ENCODE results near the gene AFDN.

AFDN gene

DNA sequence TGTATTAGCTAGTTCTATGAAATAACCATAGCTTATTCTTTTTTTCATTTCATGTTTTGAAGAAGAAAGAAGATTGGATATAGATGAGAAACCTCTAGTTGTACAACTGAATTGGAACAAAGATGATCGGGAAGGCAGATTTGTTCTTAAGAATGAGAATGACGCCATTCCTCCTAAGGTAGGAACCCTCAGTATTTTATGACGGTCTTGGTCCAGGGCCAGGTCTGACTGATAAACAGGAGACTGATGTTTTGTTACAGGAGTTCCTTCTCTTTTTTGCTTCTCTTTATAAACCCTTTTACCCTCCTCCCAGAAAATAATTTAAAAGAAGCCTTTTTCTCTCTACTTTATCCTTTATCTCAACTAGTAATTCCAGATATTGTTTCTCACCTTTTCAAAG, 43.6 kb downstream of the AFDN start:
- TF ChIP-seq, protein P1, sequence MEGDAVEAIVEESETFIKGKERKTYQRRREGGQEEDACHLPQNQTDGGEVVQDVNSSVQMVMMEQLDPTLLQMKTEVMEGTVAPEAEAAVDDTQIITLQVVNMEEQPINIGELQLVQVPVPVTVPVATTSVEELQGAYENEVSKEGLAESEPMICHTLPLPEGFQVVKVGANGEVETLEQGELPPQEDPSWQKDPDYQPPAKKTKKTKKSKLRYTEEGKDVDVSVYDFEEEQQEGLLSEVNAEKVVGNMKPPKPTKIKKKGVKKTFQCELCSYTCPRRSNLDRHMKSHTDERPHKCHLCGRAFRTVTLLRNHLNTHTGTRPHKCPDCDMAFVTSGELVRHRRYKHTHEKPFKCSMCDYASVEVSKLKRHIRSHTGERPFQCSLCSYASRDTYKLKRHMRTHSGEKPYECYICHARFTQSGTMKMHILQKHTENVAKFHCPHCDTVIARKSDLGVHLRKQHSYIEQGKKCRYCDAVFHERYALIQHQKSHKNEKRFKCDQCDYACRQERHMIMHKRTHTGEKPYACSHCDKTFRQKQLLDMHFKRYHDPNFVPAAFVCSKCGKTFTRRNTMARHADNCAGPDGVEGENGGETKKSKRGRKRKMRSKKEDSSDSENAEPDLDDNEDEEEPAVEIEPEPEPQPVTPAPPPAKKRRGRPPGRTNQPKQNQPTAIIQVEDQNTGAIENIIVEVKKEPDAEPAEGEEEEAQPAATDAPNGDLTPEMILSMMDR (IDR thresholded peaks at IDR 0.05; ENCODE audit: low read length, missing control alignments): no peak
- no peak overlapping the region for H3K4me3 ChIP-seq (replicated peaks; ENCODE audit: low read depth, low read length)
- peak; percentile 31 for DNase-seq (ENCODE audit: low read depth)

DNA sequence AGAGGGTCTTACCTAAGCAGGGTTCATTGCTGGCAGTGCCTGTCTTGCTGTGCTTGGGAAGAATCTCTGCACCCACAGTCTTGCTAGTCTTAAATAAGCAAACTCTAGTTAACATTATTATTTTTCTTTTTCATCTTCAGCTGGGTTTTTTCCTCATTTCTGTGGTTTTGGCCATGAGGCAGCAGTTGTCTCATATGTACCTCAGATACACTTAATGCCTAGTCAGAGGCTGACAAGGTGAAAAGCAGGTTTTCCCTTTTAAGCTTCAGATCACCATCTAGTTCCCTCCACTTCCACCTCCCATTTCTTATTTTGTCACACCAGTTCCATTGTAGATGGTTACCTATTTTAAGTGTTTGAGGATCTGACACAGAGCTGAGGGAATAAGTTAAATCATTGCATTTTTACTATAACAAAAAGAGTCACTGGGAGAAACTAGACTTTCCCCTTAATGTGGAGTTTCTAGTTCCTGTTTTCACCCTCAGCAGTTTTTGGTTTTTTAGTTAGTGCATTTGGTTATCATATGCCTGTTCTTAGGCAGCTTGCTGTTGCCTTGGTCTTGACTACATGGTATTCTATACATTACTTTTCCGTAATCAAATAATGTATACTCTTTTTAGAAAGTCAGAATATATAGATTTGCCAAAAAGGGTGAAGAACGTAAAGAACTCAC, 46.0 kb downstream of the AFDN start:
- no peak overlapping the region for H3K4me3 ChIP-seq (replicated peaks; ENCODE audit: low read depth, low read length)
- DNase-seq (ENCODE audit: low read depth): no peak
- TF ChIP-seq, protein P1 (IDR thresholded peaks at IDR 0.05; ENCODE audit: low read length, missing control alignments): no peak

DNA sequence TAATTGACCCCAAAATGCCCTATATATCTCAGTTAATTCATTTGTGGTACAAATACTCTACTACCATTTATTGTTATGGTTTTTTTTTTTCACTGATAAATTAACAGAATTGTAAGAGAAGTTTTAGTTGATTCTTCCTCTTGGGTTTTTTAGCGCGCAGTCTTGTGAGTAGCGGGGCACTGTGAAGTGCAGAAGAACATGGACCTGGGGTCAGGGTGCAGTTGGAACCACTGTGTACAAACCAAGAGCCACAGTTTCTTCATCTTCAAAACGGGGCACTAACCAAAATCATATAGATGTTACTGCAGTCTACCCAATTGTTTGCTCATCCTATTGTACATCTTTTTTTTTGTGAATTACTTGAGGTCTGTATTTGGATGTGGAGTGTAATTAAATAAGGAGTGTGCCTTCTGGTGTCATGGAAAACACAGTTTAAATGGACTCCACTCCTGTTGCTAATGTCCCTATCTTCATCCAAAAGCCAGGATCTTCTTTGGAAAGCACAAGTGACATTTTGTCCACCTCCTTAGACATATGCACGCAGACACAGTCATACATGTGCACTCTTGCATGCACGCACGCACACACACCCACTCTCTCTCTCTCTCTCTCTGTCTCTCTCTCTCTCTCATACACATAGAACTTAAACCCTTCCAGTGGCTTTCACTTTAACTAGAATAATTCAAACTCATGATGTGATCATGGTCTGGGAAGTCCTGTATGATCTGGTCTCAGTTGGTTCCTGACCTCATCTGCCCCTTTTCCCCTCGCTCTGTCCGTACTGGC, 51.5 kb downstream of the AFDN start:
- no peak overlapping the region for H3K4me3 ChIP-seq (replicated peaks; ENCODE audit: low read depth, low read length)
- TF ChIP-seq, protein P1 (IDR thresholded peaks at IDR 0.05; ENCODE audit: low read length, missing control alignments): no peak
- no peak for DNase-seq (ENCODE audit: low read depth)

DNA sequence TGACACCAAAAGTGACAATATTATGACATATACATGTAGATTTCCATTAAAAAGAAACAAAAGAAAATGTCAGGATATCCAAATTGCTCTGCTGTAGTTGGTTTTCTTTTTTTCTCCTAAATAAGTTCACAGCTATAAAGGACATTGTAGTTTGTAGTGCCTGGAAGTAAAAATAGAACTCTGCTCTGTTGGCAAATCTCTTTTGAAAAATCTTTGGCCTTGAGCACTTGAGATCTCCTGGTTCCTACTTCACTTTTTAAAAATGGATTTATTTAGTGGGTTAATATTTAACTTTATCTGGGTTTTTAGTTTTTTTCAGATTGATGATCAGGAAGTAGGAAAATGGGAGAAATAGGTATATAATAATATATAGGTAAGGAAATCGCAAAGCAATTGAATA, 52.9 kb downstream of the AFDN start:
- no peak overlapping the region for H3K4me3 ChIP-seq (replicated peaks; ENCODE audit: low read depth, low read length)
- TF ChIP-seq, protein P1 (IDR thresholded peaks at IDR 0.05; ENCODE audit: low read length, missing control alignments): no peak
- no peak for DNase-seq (ENCODE audit: low read depth)

DNA sequence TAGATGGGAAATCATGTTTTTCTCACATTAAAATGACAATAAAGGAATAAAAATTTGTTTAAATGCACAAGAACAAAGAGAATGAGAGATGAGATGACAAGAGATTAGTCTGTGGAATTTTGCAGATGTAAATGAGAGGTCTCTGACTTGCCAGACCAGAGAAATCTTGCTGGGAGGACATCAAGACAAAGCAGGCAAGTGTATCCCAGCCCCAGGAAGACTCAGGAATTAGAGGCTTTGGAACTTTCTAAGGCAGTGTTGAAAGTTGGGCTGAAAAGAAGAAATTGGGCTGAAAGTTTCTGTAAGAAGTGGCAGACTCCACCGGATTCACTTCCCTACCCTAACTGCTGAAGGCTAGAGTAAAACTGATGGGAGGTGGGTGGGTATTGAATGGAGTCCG, 54.6 kb downstream of the AFDN start:
- no peak for DNase-seq (ENCODE audit: low read depth)
- no peak overlapping the region for H3K4me3 ChIP-seq (replicated peaks; ENCODE audit: low read depth, low read length)
- TF ChIP-seq, protein P1 (IDR thresholded peaks at IDR 0.05; ENCODE audit: low read length, missing control alignments): no peak

DNA sequence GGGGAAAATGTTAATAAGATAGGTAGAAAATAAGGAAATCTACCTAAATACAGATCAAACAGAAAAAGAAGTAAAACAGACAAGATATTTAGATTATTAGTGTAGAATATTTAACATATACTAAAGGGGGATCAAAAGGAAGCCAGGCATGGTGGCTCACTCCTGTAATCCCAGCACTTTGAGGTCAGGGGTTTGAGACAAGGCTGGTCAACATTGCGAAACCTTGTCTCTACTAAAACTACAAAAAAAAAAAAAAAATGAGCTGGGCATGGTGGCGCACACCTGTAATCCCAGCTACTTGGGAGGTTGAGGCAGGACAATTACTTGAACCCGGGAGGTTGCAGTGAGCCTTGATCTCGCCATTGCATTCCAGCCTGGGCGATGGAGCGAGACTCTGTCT, 55.5 kb downstream of the AFDN start:
- TF ChIP-seq, protein P1 (IDR thresholded peaks at IDR 0.05; ENCODE audit: low read length, missing control alignments): no peak
- no peak for DNase-seq (ENCODE audit: low read depth)
- no peak overlapping the region for H3K4me3 ChIP-seq (replicated peaks; ENCODE audit: low read depth, low read length)

All from fibroblast of pulmonary artery (primary cell).